Skeletal muscle satellite cell (primary cell): ENCODE results near the gene SLC27A1. TPM values are rescaled to one million over a fixed set of nuclear protein-coding genes. Genes with fewer than 3 reads are reported as not detected.

Experiments
- H3K27me3 ChIP-seq: 2 replicates; pipeline ENCODE4 v1.7.0; 2013; ENCODE audit warnings: low read length; ENCODE audit not compliant: control insufficient read depth, insufficient read depth
- H3K36me3 ChIP-seq: 2 replicates; pipeline ENCODE4 v1.7.0; 2013; ENCODE audit warnings: mild to moderate bottlenecking, control low read depth, low read length; ENCODE audit not compliant: insufficient read depth
- H3K4me1 ChIP-seq: 2 replicates; pipeline ENCODE4 v1.7.0; 2013; ENCODE audit warnings: low read length; ENCODE audit not compliant: control insufficient read depth, insufficient read depth
- H3K4me2 ChIP-seq: 2 replicates; pipeline ENCODE4 v1.7.0; 2013; ENCODE audit warnings: mild to moderate bottlenecking, low read length
- H3K4me3 ChIP-seq: 2 replicates; pipeline ENCODE4 v1.7.0; 2013; ENCODE audit warnings: low read length
- H3K9ac ChIP-seq: 2 replicates; pipeline ENCODE4 v1.7.0; 2013; ENCODE audit warnings: mild to moderate bottlenecking, low read depth, low read length, moderate library complexity
- H3K9me3 ChIP-seq: replicated peaks from 2 replicates; pipeline ENCODE4 v1.7.0; 2013; ENCODE audit warnings: mild to moderate bottlenecking, control low read depth, low read length
- total RNA-seq: library from RNA; depleted of rRNA; stranded (reverse); fragments of >200 nt; gene quantifications from 2 replicates; pipeline ENCODE4 v1.2.3, GENCODE V29; 2012; rRNA removed

SLC27A1 gene
- 8.7 and 9.9 TPM in 2 replicates for total RNA-seq

GRCh38 chr19:17470068-17470841, at the start of gene SLC27A1:
Gene SLC27A1, plus strand, starts transcription at chr19:17470524. Its CDS starts 17 bp downstream, at chr19:17470541.
- Histone ChIP-seq H3K9ac (peak within 1 kb of the TSS; percentile 81), H3K9me3 (no peaks in the 10 kb centered on the region), H3K4me2 (peak within 1 kb of the TSS; percentile 99), H3K36me3 (no peaks in the 10 kb centered on the region), H3K27me3 (no peaks in the 10 kb centered on the region), H3K4me1 (peaks cover 27% of the 10 kb centered on the region), H3K4me3 (peak within 1 kb of the TSS; percentile 86)

GRCh38 chr19:17421942-17422341, 48.4 kb upstream of the SLC27A1 start:
- Histone ChIP-seq H3K4me1 (peaks cover 11% of the 10 kb centered on the region), H3K9me3 (no peaks in the 10 kb centered on the region), H3K4me2 (no peak overlapping the region), H3K36me3 (peaks cover 5% of the 10 kb centered on the region), H3K9ac (no peak overlapping the region), H3K27me3 (no peaks in the 10 kb centered on the region), H3K4me3 (no peak overlapping the region)

GRCh38 chr19:17423429-17424208, 46.7 kb upstream of the SLC27A1 start:
- Histone ChIP-seq H3K4me2 (no peak overlapping the region), H3K4me1 (peaks cover 11% of the 10 kb centered on the region), H3K9me3 (no peaks in the 10 kb centered on the region), H3K36me3 (peaks cover 5% of the 10 kb centered on the region), H3K9ac (no peak overlapping the region), H3K4me3 (no peak overlapping the region), H3K27me3 (no peaks in the 10 kb centered on the region)

GRCh38 chr19:17424743-17425365, 45.5 kb upstream of the SLC27A1 start:
- no peak overlapping the region for H3K4me3 ChIP-seq
- H3K27me3 ChIP-seq = peaks cover 4% of the 10 kb centered on the region
- H3K36me3 ChIP-seq = peaks cover 5% of the 10 kb centered on the region
- peaks cover 5% of the 10 kb centered on the region for H3K4me1 ChIP-seq
- H3K9me3 ChIP-seq = no peaks in the 10 kb centered on the region
- H3K4me2 ChIP-seq = no peak overlapping the region
- H3K9ac ChIP-seq = no peak overlapping the region

GRCh38 chr19:17429641-17430113, 40.6 kb upstream of the SLC27A1 start:
- no peak overlapping the region for H3K4me3 ChIP-seq
- peak overlapping the region; percentile 33 for H3K4me2 ChIP-seq
- H3K4me1 ChIP-seq = no peaks in the 10 kb centered on the region
- H3K36me3 ChIP-seq = no peaks in the 10 kb centered on the region
- H3K9me3 ChIP-seq = no peaks in the 10 kb centered on the region
- H3K9ac ChIP-seq = no peak overlapping the region
- peaks cover 7% of the 10 kb centered on the region for H3K27me3 ChIP-seq

GRCh38 chr19:17431417-17431816, 38.9 kb upstream of the SLC27A1 start:
- H3K4me1 ChIP-seq = no peaks in the 10 kb centered on the region
- H3K4me2 ChIP-seq = no peak overlapping the region
- H3K9ac ChIP-seq = no peak overlapping the region
- H3K36me3 ChIP-seq = no peaks in the 10 kb centered on the region
- H3K9me3 ChIP-seq = no peaks in the 10 kb centered on the region
- H3K27me3 ChIP-seq = peaks cover 7% of the 10 kb centered on the region
- no peak overlapping the region for H3K4me3 ChIP-seq

- H3K27me3 ChIP-seq = peaks cover 4% of the 10 kb centered on the region
- no peaks in the 10 kb centered on the region for H3K36me3 ChIP-seq
- no peak overlapping the region for H3K9ac ChIP-seq
- no peak overlapping the region for H3K4me2 ChIP-seq
- H3K4me1 ChIP-seq = no peaks in the 10 kb centered on the region
- H3K4me3 ChIP-seq = no peak overlapping the region
- no peaks in the 10 kb centered on the region for H3K9me3 ChIP-seq
Observed at GRCh38 chr19:17435218-17435617, 35.1 kb upstream of the SLC27A1 start.

GRCh38 chr19:17436094-17436873, 34.0 kb upstream of the SLC27A1 start:
- no peaks in the 10 kb centered on the region for H3K36me3 ChIP-seq
- H3K9ac ChIP-seq = no peak overlapping the region
- H3K4me1 ChIP-seq = no peaks in the 10 kb centered on the region
- H3K9me3 ChIP-seq = peaks cover 1% of the 10 kb centered on the region
- H3K27me3 ChIP-seq = peaks cover 4% of the 10 kb centered on the region
- no peak overlapping the region for H3K4me3 ChIP-seq
- no peak overlapping the region for H3K4me2 ChIP-seq

- no peak overlapping the region for H3K9ac ChIP-seq
- H3K9me3 ChIP-seq = peaks cover 5% of the 10 kb centered on the region
- H3K4me1 ChIP-seq = no peaks in the 10 kb centered on the region
- no peak overlapping the region for H3K4me3 ChIP-seq
- no peak overlapping the region for H3K4me2 ChIP-seq
- H3K36me3 ChIP-seq = no peaks in the 10 kb centered on the region
- H3K27me3 ChIP-seq = peaks cover 4% of the 10 kb centered on the region
Observed at GRCh38 chr19:17436874-17437267, 33.5 kb upstream of the SLC27A1 start.

- H3K27me3 ChIP-seq = peaks cover 9% of the 10 kb centered on the region
- H3K36me3 ChIP-seq = no peaks in the 10 kb centered on the region
- no peak overlapping the region for H3K9ac ChIP-seq
- peaks cover 5% of the 10 kb centered on the region for H3K9me3 ChIP-seq
- H3K4me3 ChIP-seq = no peak overlapping the region
- no peak overlapping the region for H3K4me2 ChIP-seq
- no peaks in the 10 kb centered on the region for H3K4me1 ChIP-seq
Observed at GRCh38 chr19:17441241-17442021, 28.9 kb upstream of the SLC27A1 start.
